Vagina (tissue), 2 donors: ENCODE data around the gene CBX2.

Experiments used
- CTCF ChIP-seq, 3 experiments: fragments of 450-650 bp in 2 of 3; fragments of 200-600 bp in 1 of 3; sonication (generic) in 1 of 3; IDR thresholded peaks; one replicate each; pipeline ENCODE4 v1.5.1; 2017 to 2019; ENCODE audit warnings: antibody characterized with exemption in 3 of 3, mild to moderate bottlenecking in 2 of 3, moderate library complexity in 2 of 3
- POLR2A ChIP-seq, 2 donors: fragments of 450-650 bp; IDR thresholded peaks; one replicate each; pipeline ENCODE4 v1.6.1; 2017; ENCODE audit warnings: antibody characterized with exemption in 2 of 2, mild to moderate bottlenecking in 2 of 2, moderate library complexity in 2 of 2

- TF ChIP-seq CTCF (IDR thresholded peaks at IDR 0.05), result no peak
- no peak for TF ChIP-seq POLR2A (IDR thresholded peaks at IDR 0.05)
These were observed 3.4 kb upstream of the CBX2 start for GRCh38 chr17:79774561-79774975.
